Caco-2 (cell line): Measurements from ENCODE around the gene SRSF8. TPM values are rescaled to one million over a fixed set of nuclear protein-coding genes. Genes with fewer than 3 reads are reported as not detected.

Source experiments
- BruUV-seq: library from RNA; stranded (reverse); fragments of 400-500 nt; replicated peaks from 2 replicates; lab custom pipeline; 2021; lab: Mats Ljungman, UMichigan
- CTCF ChIA-PET: fragments of 300-600 bp; sonication (Branson Sonifier 250); formaldehyde crosslinking; loops from one replicate; lab custom pipeline; 2022; ENCODE audit warnings: antibody characterized with exemption; lab: Charles Lee
- POLR2A ChIA-PET: fragments of 300-600 bp; sonication (Branson Sonifier 250); formaldehyde crosslinking; loops from one replicate; lab custom pipeline; 2022; ENCODE audit warnings: antibody characterized with exemption; lab: Charles Lee
- DNase-seq, 2 experiments: peaks; one replicate each; pipeline versions ENCODE4 v3.0.0 to v3.0.0-alpha.2; 2020 to 2022
- H3K27me3 ChIP-seq: replicated peaks from 2 replicates; pipeline ENCODE4 v1.6.0; 2011; ENCODE audit warnings: low read length; ENCODE audit not compliant: control insufficient read depth, insufficient read depth
- H3K36me3 ChIP-seq: 2 replicates; pipeline ENCODE4 v1.5.1; 2011; ENCODE audit warnings: low read length; ENCODE audit not compliant: control insufficient read depth, insufficient read depth
- H3K4me1 ChIP-seq: fragments of 250-450 bp; sonication (Bioruptor Pico); 2 replicates; pipeline ENCODE4 v1.5.1; 2020; ENCODE audit warnings: mild to moderate bottlenecking
- H3K4me3 ChIP-seq: 2 replicates; pipeline ENCODE4 v1.5.1; 2011; ENCODE audit warnings: low read depth, mild to moderate bottlenecking, control low read depth, low read length
- H3K9me3 ChIP-seq: fragments of 250-450 bp; sonication (Bioruptor Pico); 2 replicates; pipeline ENCODE4 v1.5.1; 2020; ENCODE audit warnings: mild to moderate bottlenecking, moderate library complexity
- H3K27ac Mint-ChIP-seq: one replicate; pipeline ENCODE4 v1.8.0; 2022; ENCODE audit warnings: mixed read lengths; ENCODE audit not compliant: unreplicated experiment
- H3K27me3 Mint-ChIP-seq: one replicate; pipeline ENCODE4 v1.8.0; 2022; ENCODE audit warnings: mixed read lengths; ENCODE audit not compliant: insufficient read depth, unreplicated experiment
- H3K36me3 Mint-ChIP-seq: one replicate; pipeline ENCODE4 v1.8.0; 2022; ENCODE audit warnings: mild to moderate bottlenecking, mixed read lengths; ENCODE audit not compliant: insufficient read depth, unreplicated experiment
- H3K4me1 Mint-ChIP-seq: one replicate; pipeline ENCODE4 v1.8.0; 2022; ENCODE audit warnings: low read depth, mixed read lengths; ENCODE audit not compliant: unreplicated experiment
- H3K4me3 Mint-ChIP-seq: one replicate; pipeline ENCODE4 v1.8.0; 2022; ENCODE audit warnings: mild to moderate bottlenecking, moderate library complexity, mixed read lengths; ENCODE audit not compliant: unreplicated experiment
- H3K9me3 Mint-ChIP-seq: one replicate; pipeline ENCODE4 v1.8.0; 2022; ENCODE audit warnings: mixed read lengths; ENCODE audit not compliant: unreplicated experiment
- CTCF ChIP-seq, 2 experiments: fragments of 200-600 bp in 1 of 2; IDR thresholded peaks; 1 replicate in 1 of 2; 2 replicates in 1 of 2; pipeline versions ENCODE4 v1.5.1 to v1.8.0; 2011 to 2022; ENCODE audit warnings: antibody characterized with exemption in 1 of 2, control low read depth in 1 of 2, inconsistent platforms in 1 of 2, low read depth in 1 of 2, low read length in 1 of 2, mild to moderate bottlenecking in 1 of 2, moderate library complexity in 1 of 2; ENCODE audit not compliant: insufficient read depth in 1 of 2, severe bottlenecking in 1 of 2, unreplicated experiment in 1 of 2
- intact Hi-C: fragments of 100-400 bp; cut with micrococcal nuclease; formaldehyde crosslinking; loops from one replicate; pipeline ENCODE4 v1.10.0; 2022; ENCODE audit not compliant: unreplicated experiment
- total RNA-seq: library from RNA; stranded (reverse); gene quantifications from 2 replicates; pipeline ENCODE4 v1.2.3, GENCODE V29; 2022

The SRSF8 gene
- total RNA-seq, 1 experiment from 2014 or later, result 44.5 TPM

GRCh38 chr11:95084509-95084908 lies 17.8 kb downstream of the SRSF8 start:
- intact Hi-C loops, result no loop called here
- DNase-seq, result no peak
- H3K9me3 Mint-ChIP-seq, result no peaks in the 10 kb centered on the region
- Histone ChIP-seq H3K27me3 (no peaks in the 10 kb centered on the region), H3K9me3 (no peaks in the 10 kb centered on the region), H3K36me3 (no peaks in the 10 kb centered on the region), H3K4me3 (no peak overlapping the region), H3K4me1 (peaks cover 16% of the 10 kb centered on the region)
- TF ChIP-seq CTCF (IDR thresholded peaks at IDR 0.05; ENCODE audit: insufficient read depth in 1 of 2, low read depth in 1 of 2, low read length in 1 of 2, severe bottlenecking in 1 of 2, unreplicated experiment in 1 of 2), result no peak
- POLR2A ChIA-PET, result interaction anchor here (1.2 kb wide), 1 partner anchor 17 kb away, joined by 6 read pairs; no protein-coding TSS in a partner anchor
- peaks cover 8% of the 10 kb centered on the region for H3K36me3 Mint-ChIP-seq
- H3K4me1 Mint-ChIP-seq, result no peaks in the 10 kb centered on the region
- H3K27ac Mint-ChIP-seq, result no peak overlapping the region
- CTCF ChIA-PET, result no interaction called here
- no peak overlapping the region for H3K4me3 Mint-ChIP-seq
- H3K27me3 Mint-ChIP-seq, result peaks cover 5% of the 10 kb centered on the region
- BruUV-seq, result no TSS peak

DNA sequence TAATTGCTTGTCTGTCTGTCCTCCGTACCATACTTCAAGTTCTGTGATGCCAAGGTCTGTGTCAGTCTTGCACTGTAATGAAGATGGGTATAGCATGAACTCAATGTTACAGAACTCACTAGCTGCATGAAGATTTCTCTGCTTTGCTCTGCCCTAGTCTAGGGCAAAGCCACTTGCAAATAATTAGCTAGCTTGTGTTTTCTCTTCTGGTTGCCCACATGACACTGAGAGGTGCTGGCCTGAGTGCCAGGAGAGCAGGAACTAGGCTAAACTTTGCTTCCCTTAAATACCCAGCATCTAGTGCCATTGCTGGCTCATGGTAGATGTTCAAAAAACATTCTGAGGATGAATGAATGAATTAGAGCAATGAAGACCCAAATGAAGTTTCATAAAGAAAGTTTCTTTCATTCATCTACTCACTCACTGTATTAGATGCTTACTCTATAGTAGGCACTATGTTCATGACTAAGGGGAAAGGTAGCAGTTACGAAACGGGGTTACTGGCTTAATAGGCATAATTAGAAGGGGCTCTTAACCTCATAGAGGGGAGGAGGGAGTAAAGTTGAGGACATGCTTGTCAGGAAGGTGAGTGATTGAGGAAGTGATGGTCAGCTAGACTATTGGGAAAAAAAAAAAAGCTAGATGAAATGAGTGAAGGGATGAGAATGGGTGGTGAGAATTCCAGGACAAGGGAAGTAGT lies 18.5 kb downstream of the SRSF8 start:
- no peak overlapping the region for H3K27ac Mint-ChIP-seq
- BruUV-seq, result no TSS peak
- no peaks in the 10 kb centered on the region for H3K9me3 ChIP-seq
- H3K27me3 Mint-ChIP-seq, result peaks cover 5% of the 10 kb centered on the region
- H3K36me3 ChIP-seq, result no peaks in the 10 kb centered on the region
- CTCF ChIA-PET, result no interaction called here
- peaks cover 10% of the 10 kb centered on the region for H3K36me3 Mint-ChIP-seq
- H3K4me3 ChIP-seq, result no peak overlapping the region
- POLR2A ChIA-PET, result no interaction called here
- H3K4me1 Mint-ChIP-seq, result peaks cover under 1% of the 10 kb centered on the region
- no peak overlapping the region for H3K4me3 Mint-ChIP-seq
- intact Hi-C loops, result no loop called here
- no peaks in the 10 kb centered on the region for H3K9me3 Mint-ChIP-seq
- peaks cover 16% of the 10 kb centered on the region for H3K4me1 ChIP-seq
- DNase-seq, result no peak
- no peak for TF ChIP-seq CTCF (IDR thresholded peaks at IDR 0.05; ENCODE audit: insufficient read depth in 1 of 2, low read depth in 1 of 2, low read length in 1 of 2, severe bottlenecking in 1 of 2, unreplicated experiment in 1 of 2)
- H3K27me3 ChIP-seq, result no peaks in the 10 kb centered on the region

- Mint-ChIP-seq H3K4me1 (peaks cover 6% of the 10 kb centered on the region), H3K9me3 (no peaks in the 10 kb centered on the region), H3K27me3 (peaks cover 5% of the 10 kb centered on the region), H3K4me3 (no peak overlapping the region), H3K36me3 (peaks cover 10% of the 10 kb centered on the region), H3K27ac (no peak overlapping the region)
- ChIA-PET POLR2A (no interaction called here), CTCF (no interaction called here)
- no peak for DNase-seq
- no peaks in the 10 kb centered on the region for H3K36me3 ChIP-seq
- H3K4me1 ChIP-seq, result peaks cover 19% of the 10 kb centered on the region
- intact Hi-C loops, result no loop called here
- no peak overlapping the region for H3K4me3 ChIP-seq
- no peaks in the 10 kb centered on the region for H3K9me3 ChIP-seq
- no peaks in the 10 kb centered on the region for H3K27me3 ChIP-seq
- BruUV-seq, result no TSS peak
- TF ChIP-seq CTCF (IDR thresholded peaks at IDR 0.05; ENCODE audit: insufficient read depth in 1 of 2, low read depth in 1 of 2, low read length in 1 of 2, severe bottlenecking in 1 of 2, unreplicated experiment in 1 of 2), result no peak
Measured at GRCh38 chr11:95086151-95086550, 19.4 kb downstream of the SRSF8 start.
